Tibial artery (tissue), 4 donors: ENCODE measurements around the gene RAB31.

Experiments
- DNase-seq, 2 donors: peaks; one replicate each; pipeline ENCODE4 v3.0.0-alpha.2; 2019
- H3K27ac ChIP-seq, 2 donors: fragments of 200-600 bp; sonication (generic) in 1 of 2; 1 replicate in 1 of 2; 2 replicates in 1 of 2; pipeline ENCODE4 v1.5.1; 2018 to 2019; ENCODE audit warnings: mild to moderate bottlenecking in 1 of 2
- H3K27me3 ChIP-seq, 2 donors: fragments of 200-600 bp; sonication (generic) in 1 of 2; one replicate each; pipeline versions ENCODE4 v1.5.1 to v1.6.0; 2016 to 2019
- H3K36me3 ChIP-seq, 3 donors: fragments of 200-600 bp; sonication (generic) in 2 of 3; one replicate each; pipeline ENCODE4 v1.5.1; 2016 to 2019; ENCODE audit warnings: mild to moderate bottlenecking in 2 of 3
- H3K4me1 ChIP-seq, 4 donors: fragments of 200-600 bp; sonication (generic) in 2 of 4; 1 replicate in 3 of 4; 2 replicates in 1 of 4; pipeline ENCODE4 v1.5.1; 2016 to 2019
- H3K4me3 ChIP-seq, 2 donors: fragments of 200-600 bp; sonication (generic) in 1 of 2; 1 replicate in 1 of 2; 2 replicates in 1 of 2; pipeline ENCODE4 v1.5.1; 2018 to 2019; ENCODE audit warnings: mild to moderate bottlenecking in 2 of 2
- H3K9me3 ChIP-seq, 3 donors: fragments of 200-600 bp; sonication (generic) in 1 of 3; one replicate each; pipeline ENCODE4 v1.5.1; 2016 to 2019
- CTCF ChIP-seq, 2 experiments: fragments of 200-600 bp in 1 of 2; fragments of 450-650 bp in 1 of 2; IDR thresholded peaks; one replicate each; pipeline ENCODE4 v1.5.1; 2017 to 2019; ENCODE audit warnings: antibody characterized with exemption in 2 of 2, mild to moderate bottlenecking in 1 of 2, moderate library complexity in 1 of 2
- intact Hi-C: fragments of 100-400 bp; cut with DNase I; formaldehyde crosslinking; loops from one replicate; pipeline ENCODE4 v1.15.0; 2023; ENCODE audit warnings: low total_unique reads

RAB31 gene

GRCh38 chr18:9796011-9796410 is 87.9 kb downstream of the RAB31 start:
- Histone ChIP-seq H3K9me3 (no peaks in the 10 kb centered on the region), H3K36me3 (peaks cover 0 to 10% (median 8%) of the 10 kb centered on the region in 3 donors), H3K27ac (no peak overlapping the region), H3K27me3 (no peaks in the 10 kb centered on the region), H3K4me3 (no peak overlapping the region), H3K4me1 (peaks cover 0 to 22% (median 0%) of the 10 kb centered on the region in 4 donors)
- intact Hi-C loops = no loop called here
- no peak for TF ChIP-seq CTCF (IDR thresholded peaks at IDR 0.05)
- DNase-seq = no peak

- Histone ChIP-seq H3K27me3 (no peaks in the 10 kb centered on the region), H3K9me3 (no peaks in the 10 kb centered on the region), H3K27ac (no peak overlapping the region), H3K36me3 (peaks cover 0 to 9% (median 8%) of the 10 kb centered on the region in 3 donors), H3K4me1 (peaks cover 0 to 32% (median under 1%) of the 10 kb centered on the region in 4 donors), H3K4me3 (no peak overlapping the region)
- peak in 1 of 2 donors; percentile 37 for DNase-seq
- intact Hi-C loops = no loop called here
- no peak for TF ChIP-seq CTCF (IDR thresholded peaks at IDR 0.05)
Observed at GRCh38 chr18:9796935-9797549, 88.9 kb downstream of the RAB31 start.

- peak overlapping the region; percentile 35 to 78 for H3K27ac ChIP-seq
- DNase-seq = no peak
- intact Hi-C loops = loop anchor here (10.0 kb wide), 1 partner anchor 112 kb away; the partner anchor contains the start of gene VAPA
- H3K9me3 ChIP-seq = no peaks in the 10 kb centered on the region
- no peaks in the 10 kb centered on the region for H3K36me3 ChIP-seq
- TF ChIP-seq CTCF (IDR thresholded peaks at IDR 0.05) = no peak
- H3K4me1 ChIP-seq = peaks cover 0 to 79% (median 24%) of the 10 kb centered on the region in 4 donors
- no peaks in the 10 kb centered on the region for H3K27me3 ChIP-seq
- no peak overlapping the region for H3K4me3 ChIP-seq
Observed at GRCh38 chr18:9802175-9803062, 94.3 kb downstream of the RAB31 start.

GRCh38 chr18:9803063-9803697 is 95.1 kb downstream of the RAB31 start:
- no peaks in the 10 kb centered on the region for H3K9me3 ChIP-seq
- H3K4me1 ChIP-seq = peaks cover 0 to 82% (median 32%) of the 10 kb centered on the region in 4 donors
- no peak for TF ChIP-seq CTCF (IDR thresholded peaks at IDR 0.05)
- DNase-seq = no peak
- intact Hi-C loops = loop anchor here (10.0 kb wide), 1 partner anchor 112 kb away; the partner anchor contains the start of gene VAPA
- no peaks in the 10 kb centered on the region for H3K27me3 ChIP-seq
- H3K4me3 ChIP-seq = no peak overlapping the region
- no peaks in the 10 kb centered on the region for H3K36me3 ChIP-seq
- H3K27ac ChIP-seq = peak overlapping the region; percentile 67 to 78

GRCh38 chr18:9803698-9804516 is 95.8 kb downstream of the RAB31 start:
- peaks cover 0 to 82% (median 39%) of the 10 kb centered on the region in 4 donors for H3K4me1 ChIP-seq
- no peaks in the 10 kb centered on the region for H3K36me3 ChIP-seq
- TF ChIP-seq CTCF (IDR thresholded peaks at IDR 0.05) = no peak
- DNase-seq = peak in 1 of 2 donors; percentile 41
- H3K9me3 ChIP-seq = no peaks in the 10 kb centered on the region
- intact Hi-C loops = loop anchor here (10.0 kb wide), 1 partner anchor 111 kb away; the partner anchor contains the start of gene VAPA
- peak overlapping the region; percentile 67 to 78 for H3K27ac ChIP-seq
- no peak overlapping the region for H3K4me3 ChIP-seq
- no peaks in the 10 kb centered on the region for H3K27me3 ChIP-seq
